HEK293T (cell line): ENCODE results near the gene NSFL1C.

Source experiments
- CTBP1 ChIP-seq: fragments of 450-650 bp; IDR thresholded peaks from 2 replicates; pipeline ENCODE4 v1.6.1; 2016; ENCODE audit warnings: borderline replicate concordance
- FOXA1 ChIP-seq: fragments of 450-650 bp; IDR thresholded peaks from 2 replicates; pipeline ENCODE4 v1.6.1; 2016; ENCODE audit warnings: mild to moderate bottlenecking
- FOXM1 ChIP-seq: fragments of 450-650 bp; IDR thresholded peaks from 2 replicates; pipeline ENCODE4 v1.6.1; 2017; ENCODE audit warnings: mild to moderate bottlenecking, borderline replicate concordance
- LEF1 ChIP-seq: fragments of 450-650 bp; IDR thresholded peaks from 2 replicates; pipeline ENCODE4 v1.6.1; 2017; ENCODE audit warnings: mild to moderate bottlenecking, borderline replicate concordance
- NFRKB ChIP-seq: fragments of 450-650 bp; IDR thresholded peaks from 2 replicates; pipeline ENCODE4 v1.6.1; 2016; ENCODE audit warnings: mild to moderate bottlenecking, moderate library complexity
- TF ChIP-seq, protein P1 (sequence below): fragments of 450-650 bp; IDR thresholded peaks from 2 replicates; pipeline ENCODE4 v1.6.1; 2016

DNA sequence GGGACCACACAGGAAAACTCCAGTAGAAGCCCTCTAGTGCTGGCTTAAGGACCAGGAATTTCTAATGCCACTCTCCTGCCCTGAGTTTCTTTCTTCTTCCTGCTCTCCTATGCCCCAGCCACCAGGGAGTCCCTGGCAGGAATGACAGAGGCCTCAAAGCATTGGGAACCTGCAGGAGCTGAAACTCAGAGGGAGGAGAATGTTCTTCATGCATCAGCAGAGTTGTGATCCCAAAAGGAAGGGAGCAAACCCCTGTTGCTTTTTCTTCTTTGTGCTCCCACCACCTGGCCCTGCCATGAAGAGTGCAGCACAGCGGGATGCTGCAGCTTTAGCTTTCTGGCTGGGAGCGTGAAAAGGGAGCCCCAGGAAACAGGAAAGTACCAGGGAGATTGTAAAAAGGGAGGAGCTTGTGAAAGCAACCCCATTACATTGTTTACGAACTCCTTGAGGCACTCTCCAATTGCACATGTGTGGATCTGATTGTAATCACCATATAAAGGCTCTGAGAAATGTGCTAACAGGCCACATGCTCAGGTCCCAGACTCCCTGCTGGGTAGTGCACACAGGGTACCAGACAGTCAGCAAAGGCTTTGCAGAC lies 39.1 kb downstream of the NSFL1C start:
- TF ChIP-seq FOXM1 (no peak), FOXA1 (no peak), LEF1 (no peak), CTBP1 (no peak), NFRKB (no peak)
- TF ChIP-seq, protein P1, sequence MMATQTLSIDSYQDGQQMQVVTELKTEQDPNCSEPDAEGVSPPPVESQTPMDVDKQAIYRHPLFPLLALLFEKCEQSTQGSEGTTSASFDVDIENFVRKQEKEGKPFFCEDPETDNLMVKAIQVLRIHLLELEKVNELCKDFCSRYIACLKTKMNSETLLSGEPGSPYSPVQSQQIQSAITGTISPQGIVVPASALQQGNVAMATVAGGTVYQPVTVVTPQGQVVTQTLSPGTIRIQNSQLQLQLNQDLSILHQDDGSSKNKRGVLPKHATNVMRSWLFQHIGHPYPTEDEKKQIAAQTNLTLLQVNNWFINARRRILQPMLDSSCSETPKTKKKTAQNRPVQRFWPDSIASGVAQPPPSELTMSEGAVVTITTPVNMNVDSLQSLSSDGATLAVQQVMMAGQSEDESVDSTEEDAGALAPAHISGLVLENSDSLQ: no peak
